GM18505 (cell line): Measurements from ENCODE around the gene ARID4B.
"Not testable (repeated sequence)": the region's sequence is repeated elsewhere in the genome, so short reads cannot be mapped to it uniquely, and the experiment has no call there.

Source experiments
- ATAC-seq: cut with Tn5 transposase; IDR thresholded peaks from one replicate; pipeline ENCODE4 v1.9.1; 2021; ENCODE audit not compliant: unreplicated experiment
- POLR2A ChIP-seq: IDR thresholded peaks from 4 replicates; pipeline ENCODE4 v1.6.1; 2011; ENCODE audit warnings: borderline replicate concordance; ENCODE audit not compliant: insufficient read depth, insufficient read length; ENCODE audit errors: extremely low read depth

The ARID4B gene

DNA sequence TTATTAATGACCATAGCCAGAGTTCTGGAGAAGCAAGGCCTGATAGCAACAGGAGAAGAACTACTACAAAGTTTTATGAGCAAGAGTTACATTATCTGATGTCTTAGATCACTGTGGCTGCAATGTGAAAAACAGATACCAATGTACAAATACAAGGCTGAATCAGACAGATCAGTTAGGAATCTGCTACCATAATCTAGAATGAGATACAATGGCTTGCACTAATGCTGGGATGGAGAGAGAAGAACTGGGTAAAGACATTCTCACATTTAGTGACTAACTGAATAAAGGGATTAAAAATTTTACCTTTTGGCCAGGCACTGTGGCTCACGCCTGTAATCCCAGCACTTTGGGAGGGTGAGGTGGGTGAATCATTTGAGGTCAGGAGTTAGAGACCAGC, 41.3 kb downstream of the ARID4B start:
- no peak for TF ChIP-seq POLR2A

DNA sequence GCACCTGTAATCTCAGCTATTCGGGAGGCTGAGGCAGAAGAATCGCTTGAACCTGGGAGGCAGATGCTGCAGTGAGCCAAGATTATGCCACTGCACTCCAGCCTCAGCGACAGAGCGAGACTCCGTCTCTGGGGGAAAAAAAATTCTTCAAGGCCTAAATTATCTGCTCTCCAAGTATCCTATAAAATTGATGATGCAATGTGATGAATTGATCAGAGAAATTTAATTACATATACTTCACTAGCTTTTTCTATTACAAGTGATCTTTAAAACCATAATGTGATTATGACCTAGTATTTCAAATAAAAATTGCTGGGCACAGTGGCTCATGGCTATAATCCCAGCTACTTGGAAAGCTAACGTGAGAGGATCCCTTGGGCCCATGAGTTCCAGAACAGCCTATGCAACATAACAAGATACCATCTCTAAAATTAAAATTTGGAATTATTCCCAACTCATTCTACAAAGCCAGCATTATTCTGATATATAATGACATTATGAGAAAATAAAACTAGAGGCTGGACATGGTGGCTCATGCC, 43.7 kb downstream of the ARID4B start:
- TF ChIP-seq POLR2A: no peak
- ATAC-seq: no peak

More for the DNA sequence above, 41.3 kb downstream of the ARID4B start:
- ATAC-seq: no peak

DNA sequence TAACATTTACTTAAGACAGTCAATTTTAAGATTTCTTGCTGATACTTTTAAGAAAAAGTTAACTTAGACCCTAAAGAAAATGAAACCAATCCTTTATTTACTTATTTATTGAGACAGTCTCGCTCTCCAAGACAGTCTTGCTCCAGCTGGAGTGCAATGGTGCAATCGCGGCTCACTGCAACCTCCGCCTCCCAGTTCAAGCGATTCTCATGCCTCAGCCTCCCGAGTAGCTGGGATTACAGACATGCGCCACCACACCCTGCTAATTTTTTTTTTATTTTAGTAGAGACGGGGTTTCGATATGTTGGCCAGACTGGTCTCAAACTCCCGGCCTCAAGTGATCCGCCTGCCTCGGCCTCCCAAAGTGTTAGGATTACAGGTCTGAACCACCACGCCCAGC, 44.3 kb downstream of the ARID4B start:
- not testable (repeated sequence) for ATAC-seq

DNA sequence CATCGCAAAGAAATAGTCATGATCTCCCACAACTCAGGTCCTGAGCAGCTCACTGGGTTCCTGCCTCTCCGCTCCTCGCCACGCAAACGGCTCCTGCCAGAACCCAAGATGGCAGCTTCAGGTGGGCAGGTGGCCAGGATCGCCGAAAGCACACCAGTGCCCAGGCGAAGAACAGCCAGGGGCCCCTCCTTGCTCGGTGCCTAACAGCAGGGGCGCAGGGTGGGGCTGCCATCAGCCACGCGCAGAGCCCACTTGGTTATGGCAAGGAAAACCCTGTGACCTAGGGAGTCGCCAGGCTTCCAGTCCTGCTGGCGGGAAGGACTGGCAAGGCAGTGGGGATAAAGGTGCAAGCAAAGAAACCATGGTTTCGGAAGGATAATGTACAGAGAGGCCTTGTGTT, 47.5 kb downstream of the ARID4B start:
- no peak for ATAC-seq
- no peak for TF ChIP-seq POLR2A

DNA sequence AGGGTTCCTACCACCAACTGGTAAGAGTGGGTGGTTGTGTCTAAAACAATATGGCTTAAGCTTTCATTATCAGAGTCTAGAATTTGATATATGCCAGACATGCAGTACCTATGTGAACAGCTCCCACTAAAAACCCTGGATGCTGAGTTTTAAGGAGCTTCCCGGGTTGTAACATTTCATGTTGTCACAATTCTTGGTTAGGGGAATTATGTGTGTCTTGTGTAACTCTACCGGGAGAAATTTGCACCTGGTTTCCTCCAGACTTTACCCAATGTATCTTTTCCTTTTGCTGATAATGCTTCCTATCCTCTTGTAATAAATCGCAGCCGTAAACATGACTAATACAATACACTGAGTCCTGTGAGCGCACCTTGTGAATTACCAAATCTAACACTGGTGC, 48.3 kb downstream of the ARID4B start:
- TF ChIP-seq POLR2A: no peak
- ATAC-seq: no peak

DNA sequence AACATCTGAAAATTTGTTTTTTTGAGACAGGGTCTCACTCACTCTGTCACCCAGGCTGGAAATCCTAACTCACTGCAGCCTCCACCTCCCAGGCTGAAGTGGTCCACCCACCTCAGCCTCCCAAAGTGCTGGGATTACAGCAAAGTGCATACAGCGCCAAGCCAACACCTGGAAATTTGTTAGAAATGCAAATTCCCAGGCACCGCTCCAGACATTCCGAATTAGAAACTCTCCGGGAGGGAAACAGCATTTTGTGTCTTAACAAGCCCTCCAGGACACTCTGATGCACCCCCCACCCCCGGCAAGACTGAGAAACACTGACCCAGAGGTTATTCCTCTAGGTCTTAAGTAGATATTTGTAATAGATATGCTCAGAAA, 49.1 kb downstream of the ARID4B start:
- no peak for ATAC-seq
- TF ChIP-seq POLR2A: no peak

DNA sequence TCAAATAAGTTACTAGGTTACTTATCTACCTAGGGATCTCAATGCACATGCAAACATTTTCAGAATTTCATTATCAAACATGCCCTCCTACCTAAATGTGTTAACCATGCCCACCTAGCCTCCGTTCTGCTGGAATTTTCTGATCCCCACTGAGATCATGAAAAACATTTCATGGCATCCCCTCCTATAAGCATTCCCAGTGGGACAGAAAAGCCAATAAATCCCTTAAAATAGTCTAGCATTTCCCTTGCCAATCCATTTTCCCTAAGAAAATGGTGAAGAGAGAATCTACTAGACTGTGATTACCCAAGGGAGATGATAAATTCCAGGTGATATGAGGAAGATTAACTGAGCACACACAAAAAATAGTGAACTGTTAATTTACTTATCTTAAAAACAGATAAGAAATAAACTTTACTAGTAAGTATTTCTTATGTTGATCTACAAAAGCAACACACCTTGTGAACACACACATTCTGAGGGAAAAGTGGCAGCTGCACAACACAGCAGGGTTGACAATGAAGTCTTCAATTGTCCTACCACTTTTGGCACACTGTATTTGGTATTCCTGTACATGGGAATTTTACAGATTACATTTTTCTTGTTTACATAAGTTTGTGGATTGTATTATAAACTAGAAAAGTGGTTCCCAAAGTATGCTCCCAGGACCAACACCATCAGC, 49.6 kb downstream of the ARID4B start:
- ATAC-seq: no peak
- no peak for TF ChIP-seq POLR2A

DNA sequence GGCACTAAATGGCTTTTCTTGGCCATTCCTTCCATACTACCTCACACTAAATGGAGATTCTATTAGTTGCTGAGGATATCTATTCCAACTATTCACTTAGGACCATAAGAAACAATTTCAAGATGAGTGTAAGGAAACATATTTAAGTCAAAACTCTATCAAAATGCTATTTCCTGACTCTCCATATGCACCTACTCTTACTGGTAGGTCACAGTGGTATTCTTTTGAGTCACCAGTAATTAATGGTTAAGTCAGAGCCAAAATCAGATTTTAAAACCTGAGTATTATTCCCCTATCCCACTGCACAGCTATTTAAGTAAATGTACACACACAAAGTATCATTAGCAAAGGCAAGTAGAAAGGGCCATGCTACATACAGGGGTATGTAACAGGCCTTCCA, 50.3 kb downstream of the ARID4B start:
- ATAC-seq: no peak
- no peak for TF ChIP-seq POLR2A

DNA sequence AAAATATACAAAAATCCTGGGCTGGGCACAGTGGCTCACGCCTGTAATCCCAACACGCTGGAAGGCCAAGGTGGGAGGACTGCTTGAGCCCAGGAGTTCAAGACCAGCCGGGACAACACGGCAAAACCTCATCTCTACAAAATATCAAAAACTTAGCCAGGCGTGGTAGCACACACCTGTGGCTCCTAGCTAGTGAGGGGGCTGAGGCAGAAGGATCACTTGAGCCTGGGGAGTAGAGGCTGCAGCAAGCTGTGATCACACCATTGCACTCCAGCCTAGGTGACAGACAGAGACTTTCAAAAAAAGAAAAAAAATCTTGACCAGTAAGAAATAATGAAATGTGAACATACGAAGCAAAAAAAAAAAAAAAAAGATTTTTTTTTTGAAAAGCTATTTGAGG, 52.1 kb downstream of the ARID4B start:
- ATAC-seq: no peak
- TF ChIP-seq POLR2A: no peak

DNA sequence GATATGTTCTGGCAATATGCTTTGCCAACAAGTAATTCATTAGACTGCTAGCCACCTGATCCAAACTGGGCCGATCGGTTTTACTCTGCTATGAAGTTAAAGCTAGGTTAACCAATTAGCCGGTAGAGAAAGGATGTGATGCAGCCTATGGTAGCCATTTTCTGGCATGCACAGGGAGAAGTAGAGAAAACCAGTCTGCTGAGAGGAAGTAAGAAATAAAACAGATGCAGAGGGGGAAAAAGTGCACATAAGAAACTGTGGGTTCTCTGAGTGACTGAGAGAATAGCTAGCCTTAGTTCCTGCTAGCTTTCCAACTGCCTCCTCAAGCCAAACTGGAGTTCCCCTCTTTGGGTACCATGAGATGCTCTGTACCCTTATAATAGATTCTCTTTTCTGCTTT, 52.8 kb downstream of the ARID4B start:
- TF ChIP-seq POLR2A: no peak
- peak; percentile 66 for ATAC-seq

DNA sequence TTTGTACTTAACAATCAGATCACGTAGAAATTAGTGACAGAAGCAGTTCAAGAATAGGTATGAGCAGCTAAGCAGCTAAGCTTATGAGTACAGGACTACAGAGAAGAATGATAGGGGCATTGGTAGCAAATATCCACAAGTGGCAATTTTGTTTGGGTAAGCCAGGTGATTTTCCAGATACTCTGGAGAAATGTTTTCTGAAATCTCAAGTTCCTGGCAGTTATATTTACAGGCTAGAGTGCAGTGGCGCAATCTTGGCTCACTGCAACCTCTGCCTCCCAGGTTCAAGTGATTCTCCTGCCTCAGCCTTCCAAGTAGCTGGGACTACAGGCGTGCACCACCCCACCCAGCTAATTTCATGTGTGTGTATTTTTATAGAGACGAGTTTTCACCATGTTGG, 55.1 kb downstream of the ARID4B start:
- no peak for TF ChIP-seq POLR2A
- no peak for ATAC-seq

DNA sequence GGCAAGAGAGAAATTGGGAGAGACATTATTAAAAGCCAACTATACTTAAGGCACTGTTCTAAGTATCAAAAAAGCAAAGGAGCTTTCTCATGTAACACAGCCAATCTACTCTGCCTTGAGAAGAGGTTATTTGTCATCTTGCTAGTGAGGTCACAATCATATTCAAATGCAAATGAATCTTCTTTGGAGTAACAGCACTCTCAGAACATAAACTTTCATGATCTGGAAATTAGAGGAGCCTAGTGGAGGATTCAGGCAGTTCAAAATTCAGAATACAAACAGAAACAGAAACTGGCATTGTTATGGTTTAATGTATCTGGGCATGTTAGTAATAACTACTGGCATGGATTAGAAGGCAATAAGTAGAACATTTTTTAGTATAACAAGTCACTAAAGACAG, 57.4 kb downstream of the ARID4B start:
- TF ChIP-seq POLR2A: no peak
- no peak for ATAC-seq

DNA sequence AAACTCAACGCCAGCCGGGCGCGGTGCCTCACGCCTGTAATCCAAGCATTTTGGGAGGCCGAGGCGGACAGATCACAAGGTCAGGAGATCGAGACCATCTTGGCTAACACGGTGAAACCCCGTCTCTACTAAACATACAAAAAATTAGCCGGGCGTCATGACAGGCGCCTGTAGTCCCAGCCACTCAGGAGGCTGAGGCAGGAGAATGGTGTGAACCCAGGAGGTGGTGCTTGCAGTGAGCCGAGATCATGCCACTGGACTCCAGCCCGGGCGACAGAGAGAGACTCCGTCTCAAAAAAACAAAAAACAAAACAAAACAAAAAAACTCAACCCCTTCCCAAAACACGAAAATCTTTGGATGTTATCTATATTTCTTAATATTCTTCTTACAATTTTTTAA, 58.0 kb downstream of the ARID4B start:
- ATAC-seq: not testable (repeated sequence)

DNA sequence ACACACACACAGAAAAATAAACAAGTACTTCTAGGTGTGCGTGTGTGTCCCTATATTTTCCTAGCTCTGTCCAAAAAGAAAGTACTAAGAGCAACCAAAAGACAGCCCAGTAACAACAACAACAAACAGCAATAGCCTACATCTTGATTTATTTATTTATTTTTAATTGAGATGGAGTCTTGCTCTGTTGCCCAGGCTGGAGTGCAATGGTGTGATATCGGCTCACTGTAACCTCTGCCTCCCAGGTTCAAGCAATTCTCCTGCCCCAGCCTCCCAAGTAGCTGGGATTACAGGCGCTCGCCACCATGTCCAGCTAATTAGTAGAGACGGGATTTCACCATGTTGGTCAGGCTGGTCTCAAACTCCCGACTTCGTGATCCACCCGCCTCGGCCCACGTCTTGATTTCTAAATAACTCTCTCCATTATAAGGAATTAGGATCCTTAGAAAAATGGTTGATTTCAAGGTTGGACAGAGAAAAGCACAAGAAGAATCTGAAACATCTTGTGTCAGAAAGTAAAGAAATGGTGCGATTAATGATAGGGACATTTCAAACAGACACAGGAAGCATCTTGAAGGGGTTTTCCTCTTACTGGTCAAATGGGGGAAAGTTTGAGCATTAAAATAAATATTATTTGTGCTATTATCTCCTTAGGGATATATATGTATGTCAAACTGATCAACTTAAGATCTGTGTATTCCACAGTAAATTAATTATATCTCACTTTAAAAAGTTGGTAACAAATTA, 59.4 kb downstream of the ARID4B start:
- no peak for ATAC-seq
- no peak for TF ChIP-seq POLR2A

DNA sequence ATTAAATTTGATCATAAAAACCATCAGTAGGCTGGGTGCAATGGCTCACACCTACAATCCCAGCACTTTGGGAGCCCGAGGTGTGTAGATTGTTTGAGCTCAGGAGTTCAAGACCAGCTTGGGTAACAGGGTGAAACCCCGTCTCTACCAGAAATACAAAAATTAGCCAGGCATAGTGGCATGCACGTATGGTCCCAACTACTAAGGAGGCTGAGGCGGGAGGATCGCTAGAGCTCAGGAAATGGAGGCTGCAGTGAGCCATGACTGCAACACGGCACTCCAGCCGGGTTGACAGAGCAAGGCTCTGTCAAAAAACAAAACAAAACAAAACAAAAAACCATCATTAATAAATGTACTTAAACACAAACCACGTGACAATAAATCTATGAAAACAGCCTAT, 61.0 kb downstream of the ARID4B start:
- ATAC-seq: no peak
- TF ChIP-seq POLR2A: no peak

DNA sequence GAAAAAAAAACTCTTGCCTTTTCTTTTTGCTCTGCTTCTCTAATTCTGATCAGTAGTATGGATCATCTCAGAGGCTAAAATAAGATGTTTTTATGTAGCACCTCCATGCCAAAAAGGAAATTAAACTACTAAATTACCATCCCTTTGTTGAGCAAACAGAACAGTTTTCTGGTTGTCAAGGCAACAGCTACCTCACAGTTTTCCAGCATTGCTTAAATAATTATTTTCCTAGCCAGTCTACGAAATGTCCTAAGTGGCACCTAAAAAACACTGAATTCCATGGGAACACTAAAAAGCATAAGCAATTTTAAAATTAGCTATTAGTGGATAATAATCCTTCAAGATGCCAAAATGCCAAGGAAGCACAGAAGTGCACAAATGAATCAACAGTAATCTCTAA, 61.7 kb downstream of the ARID4B start:
- TF ChIP-seq POLR2A: no peak
- ATAC-seq: no peak
